NOMO-1 (cell line): Measurements from ENCODE around the gene TAP2.

Source experiments
- DNase-seq, 2 experiments: peaks; one replicate each; lab custom pipeline; 2025; ENCODE audit not compliant: unreplicated experiment in 2 of 2; lab: John Stamatoyannopoulos, UW

The TAP2 gene

GRCh38 chr6:32796848-32797776, 41.4 kb downstream of the TAP2 start:
- peak; percentile 67 to 68 for DNase-seq

- DNase-seq: peak; percentile 65 to 91
Measured at GRCh38 chr6:32794510-32794909, 44.0 kb downstream of the TAP2 start.

GRCh38 chr6:32792901-32793435, 45.6 kb downstream of the TAP2 start:
- no peak for DNase-seq

GRCh38 chr6:32790306-32790705, 48.2 kb downstream of the TAP2 start:
- no peak for DNase-seq
